HepG2 (cell line): ENCODE data around the gene CMIP. TPM values are rescaled to one million over a fixed set of nuclear protein-coding genes. Genes with fewer than 3 reads are reported as not detected.

ENCODE experiments used
- AHR ChIP-seq: IDR thresholded peaks from 2 replicates; pipeline ENCODE4 v1.6.1; 2018; ENCODE audit warnings: missing genetic modification reagents, missing compliant biosample characterization
- FOXO1 ChIP-seq: sonication (generic); formaldehyde crosslinking; IDR thresholded peaks from 2 replicates; pipeline ENCODE4 v1.4.0; 2020; ENCODE audit warnings: missing genetic modification reagents
- FOXP4 ChIP-seq: sonication (generic); formaldehyde crosslinking; IDR thresholded peaks from 2 replicates; pipeline ENCODE4 v1.4.0; 2020; ENCODE audit warnings: missing genetic modification reagents
- GATAD2A ChIP-seq: IDR thresholded peaks from 2 replicates; pipeline ENCODE4 v1.6.1; 2016
- HDAC1 ChIP-seq: sonication (generic); formaldehyde crosslinking; IDR thresholded peaks from 2 replicates; pipeline ENCODE4 v1.5.1; 2020; ENCODE audit warnings: mild to moderate bottlenecking, missing genetic modification reagents
- HDAC2 ChIP-seq: sonication (generic); formaldehyde crosslinking; IDR thresholded peaks from 2 replicates; pipeline ENCODE4 v1.4.0; 2020; ENCODE audit warnings: missing genetic modification reagents
- HIC2 ChIP-seq: sonication (generic); formaldehyde crosslinking; IDR thresholded peaks from 2 replicates; pipeline ENCODE4 v1.9.0; 2022; ENCODE audit warnings: low read depth, missing genetic modification reagents
- HMGXB3 ChIP-seq: sonication (generic); formaldehyde crosslinking; IDR thresholded peaks from 2 replicates; pipeline ENCODE4 v1.4.0; 2020; ENCODE audit warnings: missing genetic modification reagents, borderline replicate concordance
- KAT8 ChIP-seq: IDR thresholded peaks from 2 replicates; pipeline ENCODE4 v1.6.1; 2016; ENCODE audit warnings: missing genetic modification reagents, missing compliant biosample characterization
- LCORL ChIP-seq, 2 experiments: fragments of 450-650 bp in 1 of 2; sonication (generic) in 1 of 2; formaldehyde crosslinking in 1 of 2; IDR thresholded peaks; 2 replicates each; pipeline versions ENCODE4 v1.5.0 to v1.6.1; 2017 to 2020; ENCODE audit warnings: antibody characterized with exemption in 1 of 2, missing genetic modification reagents in 1 of 2
- NFATC3 ChIP-seq: sonication (generic); formaldehyde crosslinking; IDR thresholded peaks from 2 replicates; pipeline ENCODE4 v1.5.1; 2020; ENCODE audit warnings: mild to moderate bottlenecking, missing genetic modification reagents
- PHB2 ChIP-seq: fragments of 450-650 bp; IDR thresholded peaks from 2 replicates; pipeline ENCODE4 v1.6.1; 2018; ENCODE audit not compliant: partially characterized antibody
- TCF7 ChIP-seq: sonication (generic); IDR thresholded peaks from 2 replicates; pipeline ENCODE4 v1.6.1; 2016; ENCODE audit warnings: antibody characterized with exemption, low read depth
- ZBTB43 ChIP-seq: sonication (generic); formaldehyde crosslinking; conservative IDR thresholded peaks from 2 replicates; pipeline ENCODE4 v1.4.0; 2020; ENCODE audit warnings: missing genetic modification reagents
- ZNF224 ChIP-seq: sonication (generic); formaldehyde crosslinking; IDR thresholded peaks from 2 replicates; pipeline ENCODE4 v1.5.0; 2020; ENCODE audit warnings: mild to moderate bottlenecking, missing genetic modification reagents
- ZNF737 ChIP-seq: sonication (generic); formaldehyde crosslinking; IDR thresholded peaks from 2 replicates; pipeline ENCODE4 v1.5.0; 2020; ENCODE audit warnings: missing genetic modification reagents, mild to moderate bottlenecking, borderline replicate concordance
- ZNF790 ChIP-seq: sonication (generic); formaldehyde crosslinking; IDR thresholded peaks from 2 replicates; pipeline ENCODE4 v1.8.0; 2022; ENCODE audit warnings: missing genetic modification reagents, mild to moderate bottlenecking, borderline replicate concordance
- ZSCAN22 ChIP-seq: sonication (generic); formaldehyde crosslinking; IDR thresholded peaks from 2 replicates; pipeline ENCODE4 v1.4.0; 2020; ENCODE audit warnings: mild to moderate bottlenecking, missing genetic modification reagents
- polyA plus RNA-seq, 8 experiments: library from polyadenylated mRNA; depleted of rRNA in 3 of 8; stranded (reverse) in 7 of 8; unstranded in 1 of 8; fragments of >200 nt; fragmentation: Illumina TruSeq in 4 of 8; extraction: Trizol in 4 of 8; gene quantifications; 2 replicates each; pipeline versions ENCODE4 v1.2.1 to v1.2.3, GENCODE V29; 2011 to 2016; ENCODE audit warnings: low read depth in 4 of 8, missing spikeins in 1 of 8, mixed read lengths in 1 of 8; ENCODE audit not compliant: insufficient read depth in 1 of 8
- total RNA-seq, 5 experiments: library from RNA; depleted of rRNA; stranded (reverse); fragments of >200 nt; fragmentation: Illumina TruSeq; extraction: Trizol; gene quantifications; 2 replicates each; pipeline ENCODE4 v1.2.3, GENCODE V29; 2016; ENCODE audit warnings: low read depth in 1 of 5

CMIP gene
- total and polyA plus RNA-seq, 2 of the 13 experiments (the other 11 are each of a cell fraction or from before 2014, with no cell fraction given), result 10.9 to 18.1 TPM

GRCh38 chr16:81532491-81533174, 88.0 kb downstream of the CMIP start (continued):
- peak; percentile 43; the same call in 1 of the 2 replicates for TF ChIP-seq HDAC2 (CRISPR knock-in tag)
- TF ChIP-seq AHR (CRISPR knock-in tag), result no peak
- TF ChIP-seq ZNF737 (CRISPR knock-in tag), result no peak
- TF ChIP-seq TCF7, result no peak
- TF ChIP-seq ZSCAN22 (CRISPR knock-in tag), result no peak
- TF ChIP-seq PHB2, result no peak
- no peak for TF ChIP-seq ZNF790 (CRISPR knock-in tag)
- TF ChIP-seq NFATC3, result no peak
- peak; percentile 82 for TF ChIP-seq GATAD2A
- 0 out of 2 replicates have a peak, but pooled peaks have one; percentile 42 for TF ChIP-seq FOXO1 (CRISPR knock-in tag)
- TF ChIP-seq HMGXB3 (CRISPR knock-in tag), result no peak
- peak; percentile 98 for TF ChIP-seq HIC2 (CRISPR knock-in tag)
- TF ChIP-seq ZBTB43 (CRISPR knock-in tag), result no peak
- TF ChIP-seq LCORL (IDR thresholded peaks at IDR 0.05), result no peak
- no peak for TF ChIP-seq LCORL (CRISPR knock-in tag; IDR thresholded peaks at IDR 0.05)
- TF ChIP-seq HDAC1, result 0 out of 2 replicates have a peak, but pooled peaks have one; percentile 30
- TF ChIP-seq ZNF224, result no peak
- TF ChIP-seq FOXP4 (CRISPR knock-in tag), result no peak
- TF ChIP-seq KAT8 (CRISPR knock-in tag), result no peak
